H1 (cell line): Measurements from ENCODE around the gene CACFD1.
A peak's percentile ranks its signal among the peaks of the same experiment; 100 is the strongest.

Experiments used
- CTCF ChIP-seq, 3 experiments: IDR thresholded peaks; 1 replicate in 2 of 3; 2 replicates in 1 of 3; pipeline versions ENCODE4 v1.5.1 to v1.6.1; 2011; ENCODE audit warnings: low read length in 3 of 3, mild to moderate bottlenecking in 3 of 3, inconsistent platforms in 2 of 3, low read depth in 1 of 3, moderate library complexity in 1 of 3; ENCODE audit not compliant: insufficient read depth in 1 of 3; ENCODE audit errors: control extremely low read depth in 1 of 3
- FOSL1 ChIP-seq: IDR thresholded peaks from 2 replicates; pipeline ENCODE4 v1.6.1; 2011; ENCODE audit warnings: mild to moderate bottlenecking, low read depth, low read length, moderate library complexity; ENCODE audit not compliant: insufficient read depth
- RFX5 ChIP-seq: IDR thresholded peaks from 2 replicates; pipeline ENCODE4 v1.6.1; 2011; ENCODE audit warnings: low read depth, low read length, improper control_type of control experiment, borderline replicate concordance
- SP1 ChIP-seq: IDR thresholded peaks from 2 replicates; pipeline ENCODE4 v1.6.1; 2011; ENCODE audit warnings: low read depth, low read length

GRCh38 chr9:133456409-133456808 is 3.4 kb upstream of the CACFD1 start:
- TF ChIP-seq CTCF (IDR thresholded peaks at IDR 0.05; ENCODE audit: control extremely low read depth in 1 of 3, insufficient read depth in 1 of 3, low read depth in 1 of 3, low read length in 3 of 3) (peak in 2 of 3 experiments; percentile 37 to 60; a peak in 3 of 4 replicates), FOSL1 (no peak), RFX5 (no peak), SP1 (no peak)
